ENCODE data around the gene TMEM87B. TPM values are rescaled to one million over a fixed set of nuclear protein-coding genes. Genes with fewer than 3 reads are reported as not detected.
"Not testable (repeated sequence)": the region's sequence is repeated elsewhere in the genome, so short reads cannot be mapped to it uniquely, and the experiment has no call there.

TMEM87B gene
- total and polyA plus RNA-seq, 8 donors, result 24.6 to 36.8 (median 28.4) TPM

- ATAC-seq (no peak), DNase-seq (no peak)
- intact Hi-C loops (cut with DNase I), result no loop called here
- Histone ChIP-seq H3K27me3 (no peaks in the 10 kb centered on the region), H3K27ac (no peak overlapping the region), H3K36me3 (no peaks in the 10 kb centered on the region), H3K9me3 (no peaks in the 10 kb centered on the region), H3K4me1 (peaks cover 19 to 39% of the 10 kb centered on the region in 2 donors), H3K4me3 (no peak overlapping the region)
- TF ChIP-seq CTCF (IDR thresholded peaks at IDR 0.05), result no peak
These were observed 19.3 kb upstream of the TMEM87B start for GRCh38 chr2:112035786-112036185.

GRCh38 chr2:112039556-112039955 lies 15.5 kb upstream of the TMEM87B start:
- H3K4me1 ChIP-seq; H3K9me3 ChIP-seq; H3K27me3 ChIP-seq; H3K27ac ChIP-seq; H3K36me3 ChIP-seq; ATAC-seq; DNase-seq; intact Hi-C loops (cut with DNase I); H3K4me3 ChIP-seq: not testable (repeated sequence)

GRCh38 chr2:112040066-112040465 lies 15.0 kb upstream of the TMEM87B start:
- H3K27me3 ChIP-seq; DNase-seq; H3K9me3 ChIP-seq; intact Hi-C loops (cut with DNase I); H3K4me1 ChIP-seq; H3K27ac ChIP-seq; H3K36me3 ChIP-seq; H3K4me3 ChIP-seq; ATAC-seq: not testable (repeated sequence)

DNA sequence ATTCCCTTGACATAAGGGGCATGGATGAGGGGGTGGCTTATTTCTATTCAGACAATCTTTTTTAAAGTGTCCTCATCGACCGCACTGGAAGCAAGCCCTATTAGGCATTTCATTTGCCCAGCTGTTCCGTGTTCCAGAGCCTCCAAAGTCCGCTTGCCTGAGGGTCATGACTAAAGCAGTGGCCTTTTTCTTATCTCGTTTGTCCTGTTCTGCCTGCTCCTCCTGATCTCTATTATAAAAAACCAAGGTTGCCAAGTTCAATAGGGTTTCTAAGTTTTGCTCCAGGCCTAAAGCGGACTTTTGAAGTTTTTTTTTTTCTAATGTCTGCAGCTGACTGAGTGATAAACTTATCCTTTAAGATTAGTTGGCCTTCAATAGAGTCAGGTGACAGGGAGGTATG lies 13.6 kb upstream of the TMEM87B start:
- H3K4me1 ChIP-seq; H3K4me3 ChIP-seq; H3K9me3 ChIP-seq; H3K36me3 ChIP-seq; H3K27me3 ChIP-seq; DNase-seq; intact Hi-C loops (cut with DNase I); ATAC-seq; H3K27ac ChIP-seq: not testable (repeated sequence)

- peak overlapping the region in 1 of 2 donors; percentile 25 for H3K27ac ChIP-seq
- H3K27me3 ChIP-seq, result no peaks in the 10 kb centered on the region
- H3K36me3 ChIP-seq, result no peaks in the 10 kb centered on the region
- no peak for TF ChIP-seq CTCF (IDR thresholded peaks at IDR 0.05)
- peaks cover 6 to 31% of the 10 kb centered on the region in 2 donors for H3K4me1 ChIP-seq
- ATAC-seq (no peak), DNase-seq (no peak)
- H3K4me3 ChIP-seq, result no peak overlapping the region
- intact Hi-C loops (cut with DNase I), result loop anchor here in 1 of 2 donors (5.0 kb wide), 1 partner anchor 148 kb away; the partner anchor contains the start of gene MERTK
- peaks cover 6 to 10% of the 10 kb centered on the region in 2 donors for H3K9me3 ChIP-seq
These were observed 9.5 kb upstream of the TMEM87B start for GRCh38 chr2:112045446-112046014.

GRCh38 chr2:112046231-112046630 lies 8.8 kb upstream of the TMEM87B start:
- Histone ChIP-seq H3K27ac (peak overlapping the region in 1 of 2 donors; percentile 25), H3K4me3 (no peak overlapping the region), H3K9me3 (peaks cover 6 to 10% of the 10 kb centered on the region in 2 donors), H3K36me3 (no peaks in the 10 kb centered on the region), H3K4me1 (peaks cover 6 to 31% of the 10 kb centered on the region in 2 donors), H3K27me3 (no peaks in the 10 kb centered on the region)
- no peak for DNase-seq
- no peak for TF ChIP-seq CTCF (IDR thresholded peaks at IDR 0.05)
- no peak for ATAC-seq
- intact Hi-C loops (cut with DNase I), result loop anchor here in 1 of 2 donors (5.0 kb wide), 1 partner anchor 149 kb away; the partner anchor contains the start of gene MERTK

Data from left lung (tissue), 10 donors.